ENCODE measurements around the gene LMX1A.

Gene LMX1A

DNA sequence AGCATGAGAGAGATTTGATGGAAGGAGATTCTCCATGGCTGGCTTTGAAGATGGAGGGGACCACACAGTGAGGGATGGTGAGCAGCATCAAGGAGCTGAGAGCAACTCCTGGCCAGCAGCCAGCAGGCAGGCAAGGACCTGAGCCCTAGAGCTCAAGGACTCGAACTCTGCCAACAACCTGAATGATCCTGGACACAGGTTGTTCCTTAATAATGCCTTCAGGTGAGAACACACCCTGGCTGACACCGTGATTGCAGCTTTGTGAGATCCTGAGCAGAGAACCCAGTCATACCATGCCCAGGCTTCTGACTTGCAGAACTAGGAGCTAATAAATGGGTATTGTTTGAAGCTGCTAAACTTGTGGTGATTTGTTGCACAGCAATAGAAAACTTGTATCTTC lies 183.1 kb downstream of the LMX1A start:
- TF ChIP-seq, protein P1, sequence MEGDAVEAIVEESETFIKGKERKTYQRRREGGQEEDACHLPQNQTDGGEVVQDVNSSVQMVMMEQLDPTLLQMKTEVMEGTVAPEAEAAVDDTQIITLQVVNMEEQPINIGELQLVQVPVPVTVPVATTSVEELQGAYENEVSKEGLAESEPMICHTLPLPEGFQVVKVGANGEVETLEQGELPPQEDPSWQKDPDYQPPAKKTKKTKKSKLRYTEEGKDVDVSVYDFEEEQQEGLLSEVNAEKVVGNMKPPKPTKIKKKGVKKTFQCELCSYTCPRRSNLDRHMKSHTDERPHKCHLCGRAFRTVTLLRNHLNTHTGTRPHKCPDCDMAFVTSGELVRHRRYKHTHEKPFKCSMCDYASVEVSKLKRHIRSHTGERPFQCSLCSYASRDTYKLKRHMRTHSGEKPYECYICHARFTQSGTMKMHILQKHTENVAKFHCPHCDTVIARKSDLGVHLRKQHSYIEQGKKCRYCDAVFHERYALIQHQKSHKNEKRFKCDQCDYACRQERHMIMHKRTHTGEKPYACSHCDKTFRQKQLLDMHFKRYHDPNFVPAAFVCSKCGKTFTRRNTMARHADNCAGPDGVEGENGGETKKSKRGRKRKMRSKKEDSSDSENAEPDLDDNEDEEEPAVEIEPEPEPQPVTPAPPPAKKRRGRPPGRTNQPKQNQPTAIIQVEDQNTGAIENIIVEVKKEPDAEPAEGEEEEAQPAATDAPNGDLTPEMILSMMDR (IDR thresholded peaks at IDR 0.05; ENCODE audit: low read depth, low read length), result no peak
- no peak for TF ChIP-seq MYC (IDR thresholded peaks at IDR 0.05; ENCODE audit: low read depth, low read length)
- no peak for TF ChIP-seq POLR2A (IDR thresholded peaks at IDR 0.05; ENCODE audit: extremely low read depth, insufficient read length)
- TF ChIP-seq, protein P2, sequence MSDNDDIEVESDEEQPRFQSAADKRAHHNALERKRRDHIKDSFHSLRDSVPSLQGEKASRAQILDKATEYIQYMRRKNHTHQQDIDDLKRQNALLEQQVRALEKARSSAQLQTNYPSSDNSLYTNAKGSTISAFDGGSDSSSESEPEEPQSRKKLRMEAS (IDR thresholded peaks at IDR 0.05; ENCODE audit: low read depth, low read length), result no peak
- no peak for DNase-seq (ENCODE audit: low read depth)
- no peak overlapping the region for H3K4me3 ChIP-seq (ENCODE audit: low read depth, low read length)

DNA sequence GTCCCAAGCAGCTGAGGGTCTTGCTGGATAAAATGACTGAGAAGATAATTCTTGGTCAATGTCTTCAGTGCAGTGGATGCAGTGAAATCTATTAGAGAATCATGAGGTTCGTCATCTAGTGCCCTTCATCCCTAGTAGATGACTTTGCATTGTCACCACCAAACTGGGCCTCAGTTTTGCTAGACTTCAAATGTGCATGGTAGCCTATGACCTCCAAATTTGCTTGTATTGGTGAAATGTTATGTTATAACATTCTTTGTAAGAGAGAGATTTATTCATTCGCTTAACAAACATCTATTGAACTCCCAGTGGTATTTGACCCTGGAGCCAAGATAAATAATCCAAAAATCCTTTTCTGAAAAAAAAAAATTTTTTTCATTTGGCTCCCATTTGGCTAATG lies 183.8 kb downstream of the LMX1A start:
- DNase-seq (ENCODE audit: low read depth), result no peak
- TF ChIP-seq, protein P2 (IDR thresholded peaks at IDR 0.05; ENCODE audit: low read depth, low read length), result no peak
- TF ChIP-seq POLR2A (IDR thresholded peaks at IDR 0.05; ENCODE audit: extremely low read depth, insufficient read length), result no peak
- no peak for TF ChIP-seq MYC (IDR thresholded peaks at IDR 0.05; ENCODE audit: low read depth, low read length)
- TF ChIP-seq, protein P1 (IDR thresholded peaks at IDR 0.05; ENCODE audit: low read depth, low read length), result no peak
- H3K4me3 ChIP-seq (ENCODE audit: low read depth, low read length), result no peak overlapping the region

DNA sequence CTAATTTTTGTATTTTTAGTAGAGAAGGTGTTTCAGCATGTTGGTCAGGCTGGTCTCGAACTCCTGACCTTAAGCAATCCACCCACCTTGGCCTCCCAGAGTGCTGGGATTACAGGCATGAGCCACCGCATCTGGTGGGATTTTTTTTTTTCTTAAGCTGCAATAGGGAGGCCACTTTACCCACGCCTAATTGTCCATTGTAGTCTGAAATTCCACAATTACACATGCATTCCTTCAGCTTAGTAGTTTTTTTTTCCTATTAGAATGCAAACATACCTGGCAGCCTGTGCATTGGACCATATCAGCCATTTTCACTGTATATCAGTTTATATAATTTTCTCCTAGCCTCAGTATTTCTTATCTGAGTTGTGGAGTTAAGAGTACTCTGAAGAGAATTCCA lies 186.8 kb downstream of the LMX1A start:
- no peak for DNase-seq (ENCODE audit: low read depth)
- H3K4me3 ChIP-seq (ENCODE audit: low read depth, low read length), result no peak overlapping the region
- TF ChIP-seq, protein P1 (IDR thresholded peaks at IDR 0.05; ENCODE audit: low read depth, low read length), result no peak
- no peak for TF ChIP-seq POLR2A (IDR thresholded peaks at IDR 0.05; ENCODE audit: extremely low read depth, insufficient read length)
- no peak for TF ChIP-seq MYC (IDR thresholded peaks at IDR 0.05; ENCODE audit: low read depth, low read length)
- TF ChIP-seq, protein P2 (IDR thresholded peaks at IDR 0.05; ENCODE audit: low read depth, low read length), result no peak

DNA sequence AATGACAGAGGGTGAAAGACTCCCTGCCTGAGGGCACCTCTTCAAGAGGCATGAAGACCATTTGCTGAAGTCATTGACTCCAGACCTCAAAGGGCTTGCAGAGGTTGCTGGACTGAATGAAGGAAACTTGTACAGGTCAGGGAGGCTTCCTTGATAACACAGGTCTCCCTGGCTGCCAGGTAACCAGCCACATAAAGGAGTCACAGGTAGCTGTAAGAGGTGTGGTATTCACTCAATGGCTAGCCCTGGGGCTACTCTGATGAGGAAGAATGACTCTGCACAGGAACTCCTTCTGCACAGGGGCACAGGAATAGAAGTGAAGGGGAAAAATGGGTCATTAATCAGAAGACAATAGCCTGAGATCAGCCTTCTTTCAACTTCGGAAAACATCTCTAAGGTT lies 187.5 kb downstream of the LMX1A start:
- no peak overlapping the region for H3K4me3 ChIP-seq (ENCODE audit: low read depth, low read length)
- DNase-seq (ENCODE audit: low read depth), result no peak
- TF ChIP-seq POLR2A (IDR thresholded peaks at IDR 0.05; ENCODE audit: extremely low read depth, insufficient read length) (no peak), MYC (IDR thresholded peaks at IDR 0.05; ENCODE audit: low read depth, low read length) (no peak)
- TF ChIP-seq, protein P2 (IDR thresholded peaks at IDR 0.05; ENCODE audit: low read depth, low read length), result no peak
- TF ChIP-seq, protein P1 (IDR thresholded peaks at IDR 0.05; ENCODE audit: low read depth, low read length), result no peak

DNA sequence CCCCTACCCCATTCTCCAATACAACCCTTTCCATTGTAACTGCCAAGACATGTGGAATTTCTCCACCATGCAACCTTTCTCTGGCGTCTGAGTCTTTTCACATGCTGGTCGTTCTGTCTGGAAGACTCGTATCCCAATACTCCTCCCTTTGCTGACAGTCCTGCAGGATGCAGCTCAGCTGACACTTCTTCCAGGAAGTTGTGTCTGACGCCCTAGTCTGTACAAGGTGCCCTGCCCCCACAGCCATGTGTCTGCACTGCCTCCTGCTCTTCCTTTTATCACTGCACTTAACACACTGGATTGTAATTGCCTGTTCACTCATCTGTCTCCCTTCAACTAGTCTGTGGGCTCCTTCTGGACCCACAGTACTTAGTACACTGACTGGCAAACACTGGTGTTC lies 188.0 kb downstream of the LMX1A start:
- DNase-seq (ENCODE audit: low read depth), result no peak
- H3K4me3 ChIP-seq (ENCODE audit: low read depth, low read length), result no peak overlapping the region
- TF ChIP-seq POLR2A (IDR thresholded peaks at IDR 0.05; ENCODE audit: extremely low read depth, insufficient read length) (no peak), MYC (IDR thresholded peaks at IDR 0.05; ENCODE audit: low read depth, low read length) (no peak)
- TF ChIP-seq, protein P1 (IDR thresholded peaks at IDR 0.05; ENCODE audit: low read depth, low read length), result no peak
- TF ChIP-seq, protein P2 (IDR thresholded peaks at IDR 0.05; ENCODE audit: low read depth, low read length), result no peak

Data from NB4 (cell line).